HG03097 (cell line): ENCODE measurements around the gene ZRSR2.
"Not testable (repeated sequence)": the region's sequence is repeated elsewhere in the genome, so short reads cannot be mapped to it uniquely, and the experiment has no call there.

Experiments
- ATAC-seq: cut with Tn5 transposase; IDR thresholded peaks from one replicate; pipeline ENCODE4 v1.9.1; 2021; ENCODE audit not compliant: unreplicated experiment, low FRiP score

Gene ZRSR2, protein sequence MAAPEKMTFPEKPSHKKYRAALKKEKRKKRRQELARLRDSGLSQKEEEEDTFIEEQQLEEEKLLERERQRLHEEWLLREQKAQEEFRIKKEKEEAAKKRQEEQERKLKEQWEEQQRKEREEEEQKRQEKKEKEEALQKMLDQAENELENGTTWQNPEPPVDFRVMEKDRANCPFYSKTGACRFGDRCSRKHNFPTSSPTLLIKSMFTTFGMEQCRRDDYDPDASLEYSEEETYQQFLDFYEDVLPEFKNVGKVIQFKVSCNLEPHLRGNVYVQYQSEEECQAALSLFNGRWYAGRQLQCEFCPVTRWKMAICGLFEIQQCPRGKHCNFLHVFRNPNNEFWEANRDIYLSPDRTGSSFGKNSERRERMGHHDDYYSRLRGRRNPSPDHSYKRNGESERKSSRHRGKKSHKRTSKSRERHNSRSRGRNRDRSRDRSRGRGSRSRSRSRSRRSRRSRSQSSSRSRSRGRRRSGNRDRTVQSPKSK

DNA sequence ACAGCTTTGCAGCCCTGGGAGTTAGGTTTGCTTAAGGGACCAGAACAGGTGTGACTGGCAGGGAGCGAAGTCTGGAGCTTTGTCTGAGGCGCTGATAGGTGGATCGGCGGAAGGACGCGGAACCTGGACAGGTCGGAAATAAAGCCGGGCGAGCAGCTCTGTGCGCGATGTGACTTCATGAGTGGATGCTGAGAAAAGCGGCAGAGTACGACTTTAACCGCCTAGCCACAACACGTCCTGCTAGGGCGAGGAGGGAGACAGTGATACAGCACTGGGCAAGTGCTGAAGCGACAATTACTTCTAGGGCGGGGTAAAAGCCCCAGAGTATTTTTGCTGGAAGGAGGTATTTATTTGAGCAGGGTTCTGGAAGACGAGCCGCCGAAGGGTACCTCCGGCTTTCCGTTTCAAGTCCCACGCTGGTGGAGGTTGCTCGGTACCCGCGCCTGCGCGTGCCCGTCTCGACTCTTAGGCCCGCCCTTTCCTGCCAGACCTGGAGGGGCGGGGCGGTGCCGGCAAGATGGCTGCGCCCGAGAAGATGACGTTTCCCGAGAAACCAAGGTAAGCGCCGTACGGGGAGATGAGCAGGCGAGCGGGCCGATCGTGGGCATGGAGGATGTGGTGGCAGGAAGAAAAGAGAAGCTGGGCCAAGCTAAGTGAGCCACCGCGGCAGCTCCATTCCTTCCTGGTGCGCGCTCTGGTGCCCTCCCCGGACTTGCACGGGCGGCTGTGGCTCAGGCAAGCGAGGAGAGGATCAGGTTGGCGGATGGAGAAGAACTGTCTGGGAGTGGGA lies at the start of gene ZRSR2:
TSS of gene ZRSR2 (plus strand) at position 506 of the 790 bp plus-strand sequence. CDS start at position 518, 12 bp downstream.
- peak; percentile 93 for ATAC-seq

DNA sequence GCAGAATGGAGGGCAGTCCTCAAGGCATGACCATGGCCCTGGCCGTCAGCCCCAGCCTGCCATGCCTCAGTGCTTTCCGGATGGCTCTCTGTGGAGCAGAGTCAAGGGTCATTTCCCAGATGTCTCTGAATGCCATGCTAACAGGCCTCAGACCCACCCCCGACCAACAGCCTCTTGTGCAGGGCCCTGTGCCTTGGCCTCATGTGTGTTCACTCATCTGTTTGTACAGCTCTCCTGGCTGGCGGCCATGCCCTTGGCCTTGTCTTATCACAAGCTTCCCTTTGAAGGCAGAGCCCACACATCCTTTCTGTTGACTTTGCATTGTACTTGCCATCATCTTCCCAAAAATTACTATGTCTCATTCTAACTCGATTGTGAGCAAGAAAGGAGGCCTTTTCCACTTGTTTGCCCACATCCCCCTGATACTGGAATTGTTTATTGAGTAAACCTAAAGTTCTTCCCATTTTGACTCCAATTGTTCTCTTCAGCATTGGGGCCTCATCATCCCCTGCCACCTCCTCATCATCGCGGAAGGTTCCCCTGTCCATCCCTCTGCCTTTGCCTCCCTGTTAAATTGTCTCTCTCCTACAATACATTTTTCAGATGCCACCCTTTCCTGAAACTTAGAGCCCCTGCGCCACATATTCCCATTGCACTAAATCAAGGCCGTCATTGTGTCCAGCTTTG lies 46.0 kb upstream of the ZRSR2 start:
- ATAC-seq: no peak

DNA sequence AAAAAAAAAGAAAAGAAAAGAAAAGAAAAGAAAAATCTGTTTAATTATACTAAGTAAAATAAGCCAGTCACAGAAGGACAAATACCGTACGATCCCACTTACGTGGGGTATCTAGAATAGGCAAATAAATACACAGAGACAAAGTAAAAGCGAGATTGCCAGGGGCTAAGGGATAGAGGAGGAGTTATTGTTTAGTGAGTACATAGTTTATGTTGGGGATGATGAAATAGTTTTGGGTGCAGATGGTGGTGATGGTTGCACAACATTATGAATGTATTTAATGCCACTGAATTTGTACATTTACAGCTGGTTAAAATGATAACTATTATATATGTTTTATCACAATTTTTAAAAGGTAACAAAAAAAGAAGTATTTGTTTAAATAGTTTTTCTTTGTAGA lies 45.1 kb upstream of the ZRSR2 start:
- no peak for ATAC-seq

DNA sequence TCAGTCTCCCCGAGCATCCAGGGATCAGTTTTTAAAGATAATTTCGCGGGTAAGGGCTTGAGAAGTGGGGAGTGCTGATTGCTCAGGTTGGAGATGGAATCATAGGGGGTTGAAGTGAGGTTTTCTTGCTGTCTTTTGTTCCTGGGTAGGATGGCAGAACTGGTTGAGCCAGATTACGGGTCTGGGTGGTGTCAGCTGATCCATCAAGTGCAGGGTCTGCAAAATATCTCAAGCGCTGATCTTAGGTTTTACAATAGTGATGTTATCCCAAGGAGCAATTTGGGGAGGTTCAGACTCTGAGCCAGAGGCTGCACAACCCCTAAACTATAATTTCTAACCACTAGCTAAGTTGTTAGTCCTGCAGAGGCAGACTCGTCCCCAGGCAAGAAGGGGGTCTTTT lies 43.6 kb upstream of the ZRSR2 start:
- not testable (repeated sequence) for ATAC-seq

DNA sequence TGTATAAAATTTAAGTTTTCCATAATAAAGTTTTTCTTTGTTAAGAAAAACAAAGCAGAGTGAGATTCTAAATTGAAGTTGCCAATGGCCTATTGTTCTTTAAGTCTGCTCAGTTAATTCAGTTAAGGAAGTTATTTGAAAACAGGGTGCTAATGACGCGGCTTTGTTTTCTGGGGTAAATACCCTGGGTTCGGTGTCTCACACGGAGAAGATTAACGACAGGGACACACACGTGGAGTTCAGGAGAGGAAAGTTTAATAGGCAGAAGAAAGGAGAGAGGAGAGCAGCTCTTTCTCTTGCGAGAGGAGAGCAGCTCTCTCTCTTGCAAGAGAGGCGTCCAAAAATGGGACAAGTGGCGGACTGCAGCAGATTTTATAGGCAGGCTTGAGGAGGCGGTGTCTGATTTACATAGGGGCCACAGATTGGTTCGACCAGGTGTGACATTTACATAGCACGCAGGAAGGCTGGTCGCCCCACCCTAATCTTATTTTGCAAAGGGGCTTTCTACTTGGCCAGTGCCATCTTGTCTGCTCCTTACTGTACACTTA lies 42.6 kb upstream of the ZRSR2 start:
- no peak for ATAC-seq

DNA sequence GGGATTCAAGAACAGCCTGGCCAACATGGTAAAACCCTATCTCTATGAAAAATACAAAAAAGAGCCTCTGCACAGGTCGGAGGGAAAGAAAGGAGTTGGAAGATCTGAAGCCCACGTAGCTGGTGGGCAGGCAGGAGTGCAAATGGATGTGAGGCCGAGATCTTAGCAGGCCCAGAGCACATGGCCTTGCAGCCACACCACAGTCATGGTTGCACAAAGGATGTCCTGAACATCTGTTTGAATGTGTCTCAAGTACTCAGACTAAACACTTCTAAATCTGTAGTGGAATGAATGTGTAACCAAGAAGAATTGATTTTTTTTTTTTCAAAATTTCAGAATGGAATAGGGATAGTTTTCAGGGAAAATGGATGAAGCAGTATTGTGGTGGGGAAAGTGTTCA lies 41.4 kb upstream of the ZRSR2 start:
- ATAC-seq: no peak

DNA sequence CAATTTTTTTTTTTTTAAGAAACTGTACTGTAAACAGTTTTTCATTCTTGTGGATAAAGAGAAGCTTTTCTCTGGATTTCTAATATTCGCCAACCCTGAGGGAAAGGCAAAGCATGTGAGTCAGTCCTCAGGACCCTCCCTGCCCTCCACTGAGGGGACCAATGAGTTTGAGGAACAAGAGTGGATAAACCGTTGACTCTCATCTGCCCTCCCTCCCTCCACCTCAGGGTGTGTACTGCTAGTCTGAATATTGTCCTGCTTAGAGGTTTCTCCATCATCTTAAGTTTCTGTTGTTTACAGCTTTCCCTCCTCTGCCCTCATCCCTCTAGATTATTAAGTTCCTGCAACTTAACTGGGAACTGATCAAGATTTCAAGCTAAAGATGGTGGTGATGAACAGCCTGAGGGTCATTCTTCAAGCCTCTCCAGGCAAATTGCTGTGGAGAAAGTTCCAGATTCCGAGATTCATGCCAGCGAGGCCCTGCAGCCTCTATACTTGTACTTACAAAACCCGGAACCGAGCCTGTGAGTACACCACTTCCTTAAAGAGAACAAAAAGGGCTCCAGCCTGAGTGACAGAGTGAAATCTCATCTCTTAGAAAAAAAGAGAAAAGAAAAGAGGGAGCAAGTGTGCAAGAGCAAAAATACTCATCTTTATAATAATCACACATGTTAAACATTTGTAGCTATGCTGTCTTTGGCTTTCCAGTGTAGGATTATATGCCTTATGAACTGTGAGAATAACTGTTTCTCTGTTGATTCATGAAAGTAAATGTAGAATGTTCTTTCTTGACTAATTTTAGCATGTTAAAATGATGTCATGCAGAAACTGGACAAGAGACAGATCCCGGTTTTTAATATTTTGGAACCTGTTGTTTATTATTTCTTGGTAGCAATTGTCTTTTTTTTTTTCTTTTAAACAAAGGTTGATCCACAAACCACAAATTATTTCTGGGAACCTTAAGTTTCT lies 40.4 kb upstream of the ZRSR2 start:
- ATAC-seq: peak; percentile 82

DNA sequence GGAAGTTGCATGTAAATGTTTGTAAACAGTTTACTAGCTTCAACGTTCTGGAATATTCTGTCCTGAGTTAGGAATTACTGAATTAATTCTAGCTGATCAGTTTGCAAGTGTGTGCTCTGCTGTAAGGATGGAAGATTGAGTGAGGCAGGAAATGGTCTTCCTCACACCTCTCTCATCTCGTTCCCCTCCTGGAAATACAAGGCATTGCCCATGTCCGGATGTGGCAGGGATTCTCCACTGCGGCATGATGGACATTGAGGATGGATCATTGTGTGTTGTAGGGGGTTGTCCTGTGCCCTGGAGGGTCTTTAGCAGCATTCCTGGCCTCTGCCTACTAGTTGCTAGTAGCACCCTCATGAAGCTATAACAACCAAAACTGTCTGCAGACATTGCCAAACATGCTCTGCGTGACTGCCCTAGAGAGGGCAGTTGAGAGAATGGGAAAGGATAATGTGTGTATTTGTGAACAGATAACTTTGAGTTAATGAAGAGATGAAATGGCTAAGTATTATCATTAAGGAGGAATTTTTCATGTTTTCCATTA lies 39.6 kb upstream of the ZRSR2 start:
- no peak for ATAC-seq

DNA sequence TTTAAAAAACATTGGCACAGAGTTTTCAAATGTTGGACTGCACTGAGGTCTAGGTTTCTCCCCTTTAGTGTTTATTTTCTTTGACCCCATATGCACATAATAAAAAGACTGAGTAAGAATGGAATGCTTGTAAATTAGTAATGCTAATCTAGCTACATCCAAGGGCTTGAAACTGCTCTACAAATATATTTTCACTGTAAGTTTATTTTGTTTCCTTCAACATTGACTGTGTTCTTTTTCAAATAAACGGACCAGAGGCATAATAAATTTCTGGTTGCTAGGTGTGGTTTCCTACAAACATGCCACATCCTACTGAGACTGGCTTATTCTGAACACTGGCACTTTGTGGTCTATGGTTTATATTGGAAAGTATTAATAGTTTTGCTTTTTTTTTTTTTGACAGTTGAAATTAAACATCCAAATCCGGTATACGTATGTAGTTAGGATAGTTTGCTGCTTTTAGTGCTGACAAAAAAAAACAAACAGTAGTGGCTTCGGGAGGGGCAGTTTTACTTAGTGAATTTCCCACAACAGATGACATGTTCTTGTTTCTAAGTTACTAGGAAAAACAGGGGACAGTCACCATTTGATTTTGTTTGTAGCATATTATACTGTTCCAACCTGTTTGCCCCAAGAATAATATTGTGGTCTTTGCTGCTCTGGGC lies 39.0 kb upstream of the ZRSR2 start:
- ATAC-seq: no peak

DNA sequence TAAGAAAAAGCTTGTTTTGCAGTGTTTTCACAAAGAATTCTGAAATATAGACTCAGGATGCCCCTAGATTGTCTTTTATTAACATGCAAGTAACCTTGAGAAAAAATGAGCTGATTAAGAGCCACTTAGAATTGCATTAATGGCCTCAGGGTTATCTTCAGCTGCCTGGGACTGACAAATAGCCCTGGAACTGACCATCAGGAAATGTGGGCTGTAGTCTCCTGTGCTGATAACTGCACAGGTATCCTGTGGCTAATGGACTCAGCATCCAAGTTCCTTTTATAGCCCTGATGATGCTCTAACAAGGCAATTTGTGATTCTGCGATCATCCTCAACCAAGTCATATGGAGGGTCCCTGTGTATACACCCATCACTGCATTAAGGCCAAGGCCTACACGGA lies 35.2 kb upstream of the ZRSR2 start:
- ATAC-seq: no peak

DNA sequence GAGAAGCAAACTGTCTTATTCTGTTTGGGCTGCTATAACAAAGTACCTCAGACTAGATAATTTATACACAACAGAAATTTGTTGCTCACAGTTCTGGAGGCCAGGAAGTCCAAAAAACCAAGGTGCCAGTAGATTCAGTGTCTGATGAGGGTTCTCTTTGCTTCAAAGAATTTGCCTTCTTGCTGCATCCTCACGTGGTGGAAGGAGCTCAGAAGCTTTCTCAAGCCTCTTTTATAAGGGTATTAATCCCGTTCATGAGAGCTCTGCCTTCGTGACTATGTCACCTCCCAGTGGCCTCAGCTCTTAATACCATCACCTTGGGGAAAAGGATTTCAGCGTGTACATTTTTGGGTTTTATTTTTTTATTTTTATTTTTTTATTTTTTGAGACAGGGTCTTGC lies 32.1 kb upstream of the ZRSR2 start:
- ATAC-seq: no peak

DNA sequence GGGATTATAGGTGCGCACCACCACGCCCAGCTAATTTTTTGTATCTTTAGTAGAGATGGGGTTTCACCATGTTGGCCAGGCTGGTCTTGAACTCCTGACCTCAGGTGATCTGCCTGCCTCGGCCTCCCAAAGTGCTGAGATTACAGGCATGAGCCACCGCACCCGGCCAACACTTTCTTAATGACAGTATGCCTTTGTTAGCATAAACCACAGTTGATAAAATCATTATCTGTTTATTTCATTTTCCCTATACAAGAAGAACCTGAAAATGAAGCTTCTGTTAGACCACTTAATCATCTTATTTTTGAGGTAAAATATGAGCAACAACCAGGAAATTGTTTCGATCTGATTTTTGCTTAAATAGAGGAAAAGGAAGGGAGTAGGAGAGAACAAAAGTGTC lies 30.4 kb upstream of the ZRSR2 start:
- not testable (repeated sequence) for ATAC-seq

DNA sequence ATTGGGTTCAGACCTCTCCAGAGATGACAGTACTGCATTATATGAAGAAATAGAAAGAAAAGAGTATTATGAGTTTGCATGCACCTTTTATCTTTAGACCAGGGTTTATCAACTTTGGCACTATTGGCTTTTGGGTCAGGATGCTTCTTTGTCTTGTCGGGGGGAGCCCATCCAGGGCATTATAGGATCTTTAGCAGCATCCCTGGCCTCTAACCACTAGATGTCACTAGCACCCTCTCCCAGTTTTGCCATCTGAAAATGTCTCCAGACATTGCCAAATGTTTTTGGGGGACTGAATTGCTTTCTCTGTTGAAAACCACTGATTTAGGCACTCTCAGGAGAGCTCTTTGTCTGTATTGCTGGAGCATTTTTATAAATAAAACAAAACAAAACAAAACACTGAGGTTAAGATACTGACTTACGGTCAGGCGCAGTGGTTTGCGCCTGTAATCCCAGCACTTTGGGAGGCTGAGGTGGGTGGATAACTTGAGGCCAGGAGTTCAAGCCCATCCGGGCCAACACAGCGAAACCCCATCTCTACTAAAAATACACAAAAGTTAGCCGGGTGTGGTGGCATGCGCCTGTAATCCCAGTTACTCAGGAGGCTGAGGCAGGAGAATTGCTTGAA lies 28.6 kb upstream of the ZRSR2 start:
- ATAC-seq: no peak

DNA sequence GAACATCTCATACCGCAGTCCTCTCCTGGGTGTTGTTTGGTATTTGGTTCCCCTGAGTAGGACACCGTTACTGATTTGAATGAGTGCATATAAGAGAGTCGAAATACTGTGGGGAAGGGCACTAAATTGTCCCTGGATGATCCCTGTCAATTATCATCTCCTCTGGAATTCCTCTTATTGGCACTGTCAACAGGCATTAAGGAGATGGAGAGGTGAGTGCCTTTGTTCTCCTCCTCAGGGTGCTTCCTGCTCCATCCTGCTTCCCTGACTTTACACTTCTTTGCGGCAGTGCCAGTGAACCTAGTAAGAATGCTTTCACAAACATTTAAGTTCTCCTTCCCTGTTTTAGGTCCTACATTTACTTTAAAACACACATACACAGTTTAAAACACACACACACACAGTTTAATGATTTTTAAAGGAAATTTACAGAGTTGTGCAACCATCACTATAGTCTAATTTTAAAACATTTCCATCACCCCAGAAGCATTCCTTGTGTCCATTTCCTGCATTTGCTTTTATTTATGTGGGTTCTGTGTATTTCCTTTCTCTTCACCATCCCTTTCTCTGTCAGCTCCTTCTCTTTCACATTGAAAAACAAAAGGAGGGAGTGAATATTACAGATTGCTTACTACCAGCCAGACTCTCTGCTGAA lies 20.9 kb upstream of the ZRSR2 start:
- ATAC-seq: no peak

DNA sequence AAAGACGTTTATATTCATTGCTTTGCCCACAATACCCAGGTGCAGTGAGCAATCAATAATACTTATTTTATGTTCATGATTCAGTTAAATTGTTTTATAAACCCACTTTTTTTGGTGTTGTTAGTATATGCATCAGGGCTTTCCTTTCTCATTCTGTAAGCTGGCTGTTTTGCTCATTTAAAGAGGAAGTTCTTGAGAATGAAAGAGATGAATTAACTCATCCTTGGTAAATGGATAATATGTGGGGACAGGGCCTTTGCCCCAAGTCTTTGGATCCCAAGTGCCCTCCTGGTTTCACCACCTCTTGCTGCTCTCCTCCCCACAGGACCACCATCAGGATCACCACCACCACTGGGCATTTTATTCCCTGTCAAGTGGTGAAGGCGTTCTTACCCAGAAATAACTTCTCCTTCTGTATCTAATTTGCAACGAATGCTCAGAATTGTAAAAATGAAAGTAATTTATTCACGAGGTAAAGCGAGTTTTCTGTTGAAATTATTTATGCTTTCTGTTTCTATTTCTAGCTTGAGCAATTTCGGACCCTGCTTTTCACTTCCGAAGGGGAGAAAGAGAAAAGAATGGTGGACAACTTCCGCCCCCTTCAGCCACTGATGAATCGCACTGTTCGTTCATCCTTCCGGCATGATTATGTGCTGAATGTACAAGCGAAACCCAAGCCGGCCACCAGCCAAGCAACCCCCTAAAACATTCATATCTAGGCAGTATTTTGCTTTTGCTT lies 8.2 kb upstream of the ZRSR2 start:
- ATAC-seq: peak; percentile 79

DNA sequence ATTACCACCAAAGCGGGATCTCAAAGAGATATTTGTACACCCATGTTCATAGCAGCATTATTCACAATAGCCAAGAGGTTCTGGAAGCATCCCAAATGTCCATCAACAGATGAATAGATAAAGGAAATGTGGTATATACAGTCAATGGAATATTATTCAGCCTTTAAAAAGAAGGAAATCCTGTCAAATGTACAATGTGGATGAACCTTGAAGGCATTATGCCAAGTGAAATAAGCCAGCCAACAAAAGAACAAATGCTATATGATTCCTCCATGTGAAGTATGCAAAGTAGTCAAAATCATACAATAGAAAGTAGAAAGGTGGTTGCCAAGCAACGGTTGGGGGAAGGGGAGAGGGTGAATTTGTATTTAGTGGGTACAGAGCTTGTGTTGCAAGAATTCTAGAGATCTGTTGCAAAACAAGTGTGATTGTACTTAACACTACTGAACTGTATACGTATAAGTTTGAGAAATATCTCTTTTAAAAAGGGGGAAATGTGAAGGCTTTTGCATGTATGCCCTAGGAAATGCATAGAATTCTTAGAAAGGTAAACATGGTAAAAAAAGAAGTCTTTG lies 5.0 kb upstream of the ZRSR2 start:
- ATAC-seq: no peak

DNA sequence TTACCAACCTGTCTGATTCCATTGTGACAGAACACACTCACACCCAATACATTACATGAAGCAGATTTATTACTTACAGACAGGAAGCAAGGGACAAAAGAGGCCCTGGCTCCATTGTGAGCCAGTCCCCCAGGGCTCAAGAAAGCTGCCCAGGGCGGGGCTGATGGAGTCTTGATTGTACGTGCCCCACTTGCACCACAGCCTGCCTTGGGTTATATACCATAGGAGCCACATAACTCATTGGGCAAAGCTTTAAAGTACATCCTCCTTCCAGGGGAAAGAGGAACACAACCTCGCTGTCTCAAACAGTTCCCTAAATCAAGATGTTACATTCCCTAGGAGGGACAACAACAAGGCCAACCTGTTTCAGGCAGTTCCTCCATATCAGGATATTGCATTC lies 3.4 kb upstream of the ZRSR2 start:
- no peak for ATAC-seq
